Hepatocyte (in vitro differentiated cells): ENCODE results near the gene PMS2.

Experiments used
- EZH2 ChIP-seq: fragments of 200-600 bp; sonication (generic); IDR thresholded peaks from 2 replicates; pipeline ENCODE4 v1.6.1; 2016; ENCODE audit warnings: antibody characterized with exemption, mild to moderate bottlenecking, borderline replicate concordance
- EZH2phosphoT487 ChIP-seq: fragments of 200-600 bp; sonication (generic); IDR thresholded peaks from one replicate; pipeline ENCODE4 v1.6.1; 2018; ENCODE audit warnings: antibody characterized with exemption, mild to moderate bottlenecking, low read depth, moderate library complexity; ENCODE audit not compliant: unreplicated experiment, severe bottlenecking
- TF ChIP-seq, protein P1 (sequence below): fragments of 200-600 bp; sonication (generic); IDR thresholded peaks from 2 replicates; pipeline ENCODE4 v1.5.1; 2016; ENCODE audit warnings: antibody characterized with exemption, mild to moderate bottlenecking; ENCODE audit not compliant: poor library complexity

DNA sequence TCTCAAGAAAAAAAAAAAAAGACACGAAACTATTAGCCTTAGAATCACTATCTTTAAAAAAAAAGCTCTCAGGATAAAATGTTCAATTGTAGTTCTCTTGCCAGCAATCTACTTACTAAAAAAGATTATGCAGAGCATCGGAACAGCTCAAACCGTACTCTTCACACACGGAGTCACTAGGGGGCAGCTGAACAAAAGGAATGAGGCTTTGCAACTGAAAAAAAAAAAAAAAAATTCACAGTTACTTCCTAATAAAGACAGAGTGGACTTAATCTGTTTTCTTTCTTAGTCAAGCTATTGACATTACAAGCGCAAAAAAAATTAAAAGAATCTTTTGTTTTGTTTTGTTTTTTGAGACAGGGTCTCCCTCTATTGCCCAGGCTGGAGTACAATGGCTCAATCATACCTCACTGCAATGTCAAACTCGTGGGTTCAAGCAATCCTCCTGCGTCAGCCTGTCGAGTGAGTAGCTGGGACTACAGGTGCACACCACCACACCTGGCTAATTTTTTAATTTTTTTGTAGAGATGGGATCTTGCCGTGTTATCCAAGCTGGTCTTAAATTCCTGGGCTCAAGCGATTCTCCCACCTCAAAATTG, 11.5 kb downstream of the PMS2 start:
- TF ChIP-seq, protein P1, sequence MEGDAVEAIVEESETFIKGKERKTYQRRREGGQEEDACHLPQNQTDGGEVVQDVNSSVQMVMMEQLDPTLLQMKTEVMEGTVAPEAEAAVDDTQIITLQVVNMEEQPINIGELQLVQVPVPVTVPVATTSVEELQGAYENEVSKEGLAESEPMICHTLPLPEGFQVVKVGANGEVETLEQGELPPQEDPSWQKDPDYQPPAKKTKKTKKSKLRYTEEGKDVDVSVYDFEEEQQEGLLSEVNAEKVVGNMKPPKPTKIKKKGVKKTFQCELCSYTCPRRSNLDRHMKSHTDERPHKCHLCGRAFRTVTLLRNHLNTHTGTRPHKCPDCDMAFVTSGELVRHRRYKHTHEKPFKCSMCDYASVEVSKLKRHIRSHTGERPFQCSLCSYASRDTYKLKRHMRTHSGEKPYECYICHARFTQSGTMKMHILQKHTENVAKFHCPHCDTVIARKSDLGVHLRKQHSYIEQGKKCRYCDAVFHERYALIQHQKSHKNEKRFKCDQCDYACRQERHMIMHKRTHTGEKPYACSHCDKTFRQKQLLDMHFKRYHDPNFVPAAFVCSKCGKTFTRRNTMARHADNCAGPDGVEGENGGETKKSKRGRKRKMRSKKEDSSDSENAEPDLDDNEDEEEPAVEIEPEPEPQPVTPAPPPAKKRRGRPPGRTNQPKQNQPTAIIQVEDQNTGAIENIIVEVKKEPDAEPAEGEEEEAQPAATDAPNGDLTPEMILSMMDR, result peak; percentile 82
- TF ChIP-seq EZH2, result no peak
- TF ChIP-seq EZH2phosphoT487, result no peak
